Endodermal cell (in vitro differentiated cells): Measurements from ENCODE around the gene HIBADH. TPM values are rescaled to one million over a fixed set of nuclear protein-coding genes. Genes with fewer than 3 reads are reported as not detected.

Experiments used
- DNase-seq: peaks from one replicate; pipeline ENCODE4 v3.0.0-alpha.2; 2017
- H3K27ac ChIP-seq: 2 replicates; pipeline ENCODE4 v1.5.1; 2013; ENCODE audit warnings: mild to moderate bottlenecking, low read depth, low read length, moderate library complexity
- H3K27me3 ChIP-seq: 2 replicates; pipeline ENCODE4 v1.6.1; 2013; ENCODE audit warnings: mild to moderate bottlenecking, low read length, moderate library complexity; ENCODE audit not compliant: insufficient read depth, control insufficient read depth, poor library complexity, severe bottlenecking
- H3K36me3 ChIP-seq: 2 replicates; pipeline ENCODE4 v1.7.0; 2013; ENCODE audit warnings: mild to moderate bottlenecking, low read length, moderate library complexity; ENCODE audit not compliant: control insufficient read depth, insufficient read depth
- H3K4me1 ChIP-seq: one replicate; pipeline ENCODE4 v1.7.0; 2013; ENCODE audit warnings: low read length; ENCODE audit not compliant: control insufficient read depth, insufficient read depth
- H3K4me3 ChIP-seq: 2 replicates; pipeline ENCODE4 v1.5.1; 2013; ENCODE audit warnings: mild to moderate bottlenecking, low read length, moderate library complexity
- H3K9ac ChIP-seq: 2 replicates; pipeline ENCODE4 v1.6.1; 2013; ENCODE audit warnings: mild to moderate bottlenecking, low read length, moderate library complexity; ENCODE audit not compliant: poor library complexity, severe bottlenecking; ENCODE audit errors: extremely low read depth
- H3K9me3 ChIP-seq: 2 replicates; pipeline ENCODE4 v1.6.1; 2013; ENCODE audit warnings: mild to moderate bottlenecking, low read length, moderate library complexity; ENCODE audit not compliant: control insufficient read depth
- H3K27ac Mint-ChIP-seq: 2 replicates; pipeline ENCODE4 v1.8.0; 2020; ENCODE audit warnings: mixed read lengths
- H3K27me3 Mint-ChIP-seq: 2 replicates; pipeline ENCODE4 v1.8.0; 2021; ENCODE audit warnings: mild to moderate bottlenecking, mixed read lengths; ENCODE audit not compliant: insufficient read depth
- H3K36me3 Mint-ChIP-seq: 2 replicates; pipeline ENCODE4 v1.8.0; 2020; ENCODE audit warnings: low read depth, mixed read lengths
- H3K4me1 Mint-ChIP-seq: 2 replicates; pipeline ENCODE4 v1.8.0; 2020; ENCODE audit warnings: mixed read lengths
- H3K4me3 Mint-ChIP-seq: 2 replicates; pipeline ENCODE4 v1.8.0; 2020; ENCODE audit warnings: mild to moderate bottlenecking, moderate library complexity, mixed read lengths
- H3K9me3 Mint-ChIP-seq: 2 replicates; pipeline ENCODE4 v1.8.0; 2020; ENCODE audit warnings: mild to moderate bottlenecking, mixed read lengths
- WGBS, 2 experiments: methylation state at CpG; one replicate each; pipeline versions ENCODE4 v1.1.5 to v1.1.7; 2013; ENCODE audit warnings: missing lambda C conversion rate in 2 of 2, mixed read lengths in 1 of 2; ENCODE audit not compliant: insufficient coverage in 1 of 2, insufficient read length in 1 of 2; 5-methylcytosine and 5-hydroxymethylcytosine counted together
- total RNA-seq, 2 donors: library from RNA; stranded (reverse); fragmentation: NEBNext Ultra II Directional in 1 of 2; extraction: Animal tissue kit (Norgen Biotek cat#: 25700) in 1 of 2; gene quantifications; 2 replicates in 1 of 2; 3 replicates in 1 of 2; pipeline ENCODE4 v1.2.1, GENCODE V29; 2021
- TF ChIP-seq, protein P1 (sequence below): fragments of 200-600 bp; sonication (generic); conservative IDR thresholded peaks from 2 replicates; pipeline ENCODE4 v1.5.0; 2021; ENCODE audit warnings: antibody characterized with exemption, mild to moderate bottlenecking

Gene HIBADH
- total RNA-seq, 2 donors from 2014 or later: 48.3 to 78.1 TPM

DNA sequence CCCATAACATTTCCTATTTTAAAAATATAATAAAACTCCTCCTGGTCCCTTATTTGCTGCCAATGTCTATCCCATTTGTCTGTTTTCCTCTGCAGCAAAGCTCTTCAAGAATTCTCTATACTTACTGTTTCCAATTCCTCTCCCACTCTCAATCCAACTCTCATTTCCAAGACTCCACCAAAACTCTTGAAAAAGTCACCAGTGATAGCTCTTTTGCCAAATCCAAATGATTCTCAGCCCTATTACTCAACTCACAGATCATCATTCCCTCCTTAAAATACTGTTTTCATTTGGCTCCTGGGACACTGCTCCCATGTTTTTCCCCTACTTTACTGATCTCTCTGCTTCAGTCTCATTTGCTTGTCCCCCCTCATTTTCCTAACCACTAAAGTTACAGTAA lies 139.4 kb downstream of the HIBADH start:
- Histone ChIP-seq H3K9ac (no peak overlapping the region), H3K27me3 (no peaks in the 10 kb centered on the region), H3K36me3 (peaks cover 15% of the 10 kb centered on the region), H3K4me1 (peaks cover 12% of the 10 kb centered on the region), H3K27ac (no peak overlapping the region), H3K9me3 (peaks cover 15% of the 10 kb centered on the region), H3K4me3 (no peak overlapping the region)
- peaks cover 24% of the 10 kb centered on the region for H3K4me1 Mint-ChIP-seq
- H3K27ac Mint-ChIP-seq: no peak overlapping the region
- peaks cover 47% of the 10 kb centered on the region for H3K36me3 Mint-ChIP-seq
- no peak for DNase-seq
- H3K9me3 Mint-ChIP-seq: peaks cover 5% of the 10 kb centered on the region
- H3K4me3 Mint-ChIP-seq: no peak overlapping the region
- TF ChIP-seq, protein P1, sequence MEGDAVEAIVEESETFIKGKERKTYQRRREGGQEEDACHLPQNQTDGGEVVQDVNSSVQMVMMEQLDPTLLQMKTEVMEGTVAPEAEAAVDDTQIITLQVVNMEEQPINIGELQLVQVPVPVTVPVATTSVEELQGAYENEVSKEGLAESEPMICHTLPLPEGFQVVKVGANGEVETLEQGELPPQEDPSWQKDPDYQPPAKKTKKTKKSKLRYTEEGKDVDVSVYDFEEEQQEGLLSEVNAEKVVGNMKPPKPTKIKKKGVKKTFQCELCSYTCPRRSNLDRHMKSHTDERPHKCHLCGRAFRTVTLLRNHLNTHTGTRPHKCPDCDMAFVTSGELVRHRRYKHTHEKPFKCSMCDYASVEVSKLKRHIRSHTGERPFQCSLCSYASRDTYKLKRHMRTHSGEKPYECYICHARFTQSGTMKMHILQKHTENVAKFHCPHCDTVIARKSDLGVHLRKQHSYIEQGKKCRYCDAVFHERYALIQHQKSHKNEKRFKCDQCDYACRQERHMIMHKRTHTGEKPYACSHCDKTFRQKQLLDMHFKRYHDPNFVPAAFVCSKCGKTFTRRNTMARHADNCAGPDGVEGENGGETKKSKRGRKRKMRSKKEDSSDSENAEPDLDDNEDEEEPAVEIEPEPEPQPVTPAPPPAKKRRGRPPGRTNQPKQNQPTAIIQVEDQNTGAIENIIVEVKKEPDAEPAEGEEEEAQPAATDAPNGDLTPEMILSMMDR: no peak
- peaks cover 1% of the 10 kb centered on the region for H3K27me3 Mint-ChIP-seq

- 84 to 93% methylated on average over 2 of the region's 2 CpGs for WGBS, 2 experiments
- Mint-ChIP-seq H3K9me3 (peaks cover 5% of the 10 kb centered on the region), H3K27me3 (peaks cover 4% of the 10 kb centered on the region), H3K27ac (no peak overlapping the region), H3K36me3 (peaks cover 42% of the 10 kb centered on the region), H3K4me1 (peaks cover 30% of the 10 kb centered on the region), H3K4me3 (no peak overlapping the region)
- Histone ChIP-seq H3K27ac (no peak overlapping the region), H3K4me1 (peaks cover 12% of the 10 kb centered on the region), H3K9me3 (peaks cover 10% of the 10 kb centered on the region), H3K9ac (no peak overlapping the region), H3K36me3 (peaks cover 11% of the 10 kb centered on the region), H3K27me3 (no peaks in the 10 kb centered on the region), H3K4me3 (no peak overlapping the region)
- TF ChIP-seq, protein P1: no peak
- DNase-seq: no peak
Measured at GRCh38 chr7:27522566-27522965, 140.1 kb downstream of the HIBADH start.

- Histone ChIP-seq H3K27me3 (no peaks in the 10 kb centered on the region), H3K4me3 (no peak overlapping the region), H3K9me3 (peaks cover 10% of the 10 kb centered on the region), H3K4me1 (peaks cover 19% of the 10 kb centered on the region), H3K9ac (no peak overlapping the region), H3K27ac (no peak overlapping the region), H3K36me3 (peaks cover 11% of the 10 kb centered on the region)
- H3K27ac Mint-ChIP-seq: no peak overlapping the region
- peaks cover 35% of the 10 kb centered on the region for H3K4me1 Mint-ChIP-seq
- H3K36me3 Mint-ChIP-seq: peaks cover 35% of the 10 kb centered on the region
- peaks cover 5% of the 10 kb centered on the region for H3K9me3 Mint-ChIP-seq
- peaks cover 4% of the 10 kb centered on the region for H3K27me3 Mint-ChIP-seq
- DNase-seq: no peak
- TF ChIP-seq, protein P1: no peak
- no peak overlapping the region for H3K4me3 Mint-ChIP-seq
- 94 to 96% methylated on average over 12 to 16 of the region's 17 CpGs for WGBS, 2 experiments
Measured at GRCh38 chr7:27520815-27521790, 141.6 kb downstream of the HIBADH start.
